Limb (tissue), 2 donors: ENCODE results near the gene SETDB1.
"Not testable (repeated sequence)": the region's sequence is repeated elsewhere in the genome, so short reads cannot be mapped to it uniquely, and the experiment has no call there.

Experiments
- DNase-seq, 2 donors: peaks; one replicate each; pipeline ENCODE4 v3.0.0-alpha.2; 2016; ENCODE audit errors: extremely low spot score in 2 of 2

Gene SETDB1

DNA sequence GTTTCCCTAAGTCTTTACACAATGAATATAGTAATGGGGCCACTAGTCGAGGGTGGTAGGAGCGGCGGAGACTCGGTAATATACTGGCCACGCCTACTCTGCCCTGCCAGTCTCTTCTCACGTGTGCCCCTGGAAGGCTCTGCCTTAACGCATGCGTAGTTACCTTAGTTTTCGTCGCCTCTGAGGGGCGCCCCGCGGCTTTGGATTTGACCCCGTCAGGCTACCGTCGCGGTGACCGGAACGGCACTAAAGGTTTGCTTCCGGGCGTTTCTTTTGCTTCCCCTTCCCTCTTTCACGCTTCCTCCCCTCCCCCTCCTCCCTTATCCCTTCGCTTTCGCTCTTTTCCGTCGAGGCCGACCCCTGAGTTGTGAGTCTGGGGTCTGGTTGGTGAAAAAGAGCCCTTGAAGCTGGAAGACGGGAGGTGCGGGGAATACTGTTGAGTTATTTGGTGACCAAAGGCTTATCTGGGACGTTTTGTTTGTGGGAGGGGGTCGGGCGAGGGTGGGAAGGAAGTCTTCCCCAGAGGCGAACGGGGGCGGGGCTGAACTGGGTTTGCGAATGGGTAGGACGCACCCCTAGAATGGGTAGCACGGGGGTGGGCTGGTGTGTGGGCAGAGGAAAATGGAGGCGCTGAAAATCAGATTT, at the start of gene SETDB1:
Gene SETDB1 (plus strand): TSS at position 267 of the 645 bp plus-strand sequence. CDS start 1,352 bp downstream, outside the sequence.
- DNase-seq: peak; percentile 95 to 98

DNA sequence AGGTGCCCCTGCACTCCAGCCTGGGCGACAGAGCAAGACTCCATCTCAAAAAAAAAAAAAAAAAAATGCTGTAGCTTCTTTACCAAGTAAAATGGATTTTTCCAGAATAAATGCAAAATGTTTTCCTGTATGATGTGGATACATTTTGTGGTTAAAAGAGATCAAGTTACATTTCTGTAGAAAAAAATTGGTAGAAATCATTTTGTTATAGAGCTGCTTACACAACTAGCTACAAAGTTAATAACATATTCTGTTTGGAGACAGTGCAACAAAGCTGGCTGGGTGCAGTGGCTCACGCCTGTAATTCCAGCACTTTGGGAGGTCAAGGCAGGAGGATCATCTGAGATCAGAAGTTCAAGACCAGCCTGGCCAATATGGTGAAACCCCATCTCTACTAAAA, 47.2 kb upstream of the SETDB1 start:
- DNase-seq: not testable (repeated sequence)

DNA sequence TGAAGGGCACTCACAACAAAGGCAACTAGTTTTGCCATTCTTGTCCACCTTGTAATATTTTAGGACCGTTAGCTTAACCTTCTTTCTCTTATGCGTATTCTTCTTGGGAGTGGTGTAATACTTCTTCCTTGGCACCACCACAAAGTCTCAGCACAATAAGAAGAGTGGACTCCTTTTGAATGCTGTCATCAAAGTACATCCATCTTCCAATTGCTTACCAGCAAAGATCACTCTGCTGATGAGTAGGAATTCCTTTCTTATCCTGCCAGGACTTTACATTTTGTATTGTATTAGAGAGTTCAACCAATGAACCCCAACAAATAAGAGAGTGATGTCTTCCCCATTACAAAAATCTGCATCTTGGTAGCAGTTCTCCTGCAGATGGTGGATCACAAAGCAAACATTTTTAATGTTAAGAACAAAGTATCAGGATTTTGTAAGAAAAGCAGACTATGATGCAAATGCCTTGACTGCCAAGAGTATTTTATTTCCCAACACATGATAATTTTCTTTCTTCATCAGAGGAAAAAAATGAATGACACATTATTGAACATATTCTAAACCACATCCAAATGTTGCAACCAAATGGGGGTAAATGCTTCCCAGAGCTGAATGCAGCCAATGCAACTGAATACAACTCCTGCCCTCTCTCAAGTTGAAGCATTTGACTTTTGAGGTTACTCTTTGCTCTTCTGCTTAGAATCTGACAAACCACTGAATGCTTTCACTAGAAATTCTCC, 44.7 kb upstream of the SETDB1 start:
- DNase-seq: no peak

DNA sequence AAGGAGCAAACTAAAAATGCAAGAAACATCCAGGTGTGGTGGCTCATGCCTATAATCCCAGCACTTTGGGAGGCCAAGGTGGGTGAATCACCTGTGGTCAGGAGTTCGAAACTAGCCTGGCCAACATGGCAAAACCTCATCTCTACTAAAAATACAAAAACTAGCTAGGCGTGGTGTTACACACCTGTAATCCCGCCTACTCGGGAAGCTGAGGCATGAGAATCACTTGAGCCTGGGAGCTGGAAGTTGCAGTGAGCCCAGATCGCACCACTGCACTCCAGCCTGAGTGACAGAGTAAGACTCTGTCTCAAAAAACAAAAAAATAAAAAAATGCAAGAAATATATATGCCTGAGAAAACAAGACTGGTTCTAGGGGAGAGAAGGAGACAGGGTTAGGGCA, 43.0 kb upstream of the SETDB1 start:
- not testable (repeated sequence) for DNase-seq

DNA sequence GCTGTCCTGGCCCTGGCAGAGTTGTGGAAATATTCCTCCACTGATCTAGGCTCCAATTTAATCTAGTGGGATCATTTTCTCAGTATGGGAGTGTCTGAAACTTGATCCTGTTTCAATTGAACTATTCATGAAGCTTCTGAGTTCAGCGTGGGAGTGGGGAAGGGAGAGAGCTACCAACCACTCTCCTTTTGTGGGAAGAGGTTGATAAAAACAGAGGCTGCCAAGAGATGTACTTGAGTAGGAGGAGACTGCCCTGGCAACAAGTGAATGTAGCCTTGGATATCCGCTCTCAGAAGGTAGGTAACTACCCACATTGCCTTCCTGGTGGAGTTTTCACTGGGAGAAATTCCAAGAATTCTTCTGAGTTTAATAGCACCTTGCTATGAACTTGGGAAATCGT, 39.1 kb upstream of the SETDB1 start, which contains the start of gene CTXND2:
Gene CTXND2 (plus strand): TSS at position 119 of the 400 bp plus-strand sequence. CDS start 25,179 bp downstream, outside the sequence.
- DNase-seq: no peak

DNA sequence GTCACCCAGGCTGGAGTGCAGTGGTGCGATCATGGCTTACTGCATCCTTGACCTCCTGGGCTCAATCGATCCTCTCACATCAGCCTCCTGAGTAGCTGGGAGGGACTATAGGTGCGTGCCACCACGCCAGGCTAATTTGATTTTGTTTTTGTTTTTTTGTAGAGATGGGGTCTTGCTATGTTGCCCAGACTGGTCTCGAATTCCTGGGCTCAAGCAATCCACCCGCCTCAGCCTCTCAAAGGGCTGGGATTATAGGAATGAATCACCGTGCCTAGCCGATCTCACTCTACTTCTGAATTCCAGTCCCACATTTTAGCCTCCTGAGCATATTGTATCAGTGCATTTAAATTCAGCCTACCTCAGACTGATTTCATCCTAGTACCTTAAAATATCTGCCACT, 37.4 kb upstream of the SETDB1 start:
- no peak for DNase-seq

DNA sequence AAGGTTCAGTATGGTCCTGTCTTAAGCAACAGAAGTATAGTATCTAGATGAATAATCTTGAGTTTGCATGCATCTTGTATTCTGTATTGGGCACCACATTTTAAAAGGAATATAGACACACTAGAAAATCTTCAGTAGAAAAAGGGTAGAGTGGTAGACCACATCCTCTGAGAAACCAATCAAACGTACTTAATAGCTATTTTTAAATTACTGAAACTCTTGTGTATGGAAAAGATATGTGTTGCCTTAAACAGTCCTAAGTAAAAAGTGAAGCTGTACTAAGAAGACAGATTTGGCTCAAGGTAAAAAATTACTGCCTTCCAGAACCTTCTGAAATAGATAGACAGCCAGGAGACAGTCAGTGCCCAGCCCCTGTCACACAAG, 36.1 kb upstream of the SETDB1 start:
- DNase-seq: no peak

DNA sequence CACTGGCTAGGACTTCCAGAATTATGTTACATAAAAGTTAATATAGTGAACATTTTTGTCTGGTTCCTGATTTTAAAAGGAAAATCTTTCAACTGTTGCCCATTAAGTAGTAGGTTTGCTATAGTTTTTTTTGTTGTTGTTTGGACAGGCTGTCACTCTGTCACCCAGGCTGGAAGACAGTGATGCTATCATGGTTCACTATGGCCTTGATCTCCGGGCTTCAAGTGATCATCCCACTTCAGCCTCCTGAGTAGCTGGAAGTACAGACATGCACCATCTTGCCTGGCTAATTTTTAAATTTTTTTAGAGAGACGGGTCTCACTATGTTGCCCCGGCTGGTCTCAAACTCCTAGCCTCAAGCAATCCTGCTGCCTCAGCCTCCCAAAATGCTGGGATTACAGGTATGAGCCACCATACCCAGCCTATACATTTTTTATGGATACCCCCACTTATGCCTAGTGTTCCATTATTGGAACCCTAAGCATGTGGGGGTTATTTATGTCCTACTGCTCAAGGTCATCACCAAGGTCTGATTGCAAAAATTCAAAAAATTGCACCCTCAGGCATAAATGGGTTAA, 32.7 kb upstream of the SETDB1 start:
- no peak for DNase-seq

DNA sequence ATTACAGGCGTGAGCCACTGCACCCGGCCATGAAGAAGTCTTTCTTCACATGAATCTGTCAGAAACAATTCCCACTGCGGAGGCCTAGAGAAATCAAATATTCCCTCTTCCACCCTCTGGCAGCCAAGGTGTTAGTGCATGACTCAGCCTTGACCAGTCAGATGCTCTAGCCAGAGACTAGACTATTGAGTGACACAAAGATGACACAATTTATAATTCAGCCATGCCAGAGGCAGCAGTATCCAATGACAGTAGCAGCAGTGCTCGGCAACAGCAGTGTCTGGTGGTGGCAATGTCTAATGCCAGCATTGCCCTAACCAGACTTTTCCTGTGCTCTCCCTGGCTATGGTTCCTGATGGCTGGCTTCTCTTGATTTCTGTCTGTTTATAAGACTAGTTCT, 30.5 kb upstream of the SETDB1 start:
- no peak for DNase-seq

DNA sequence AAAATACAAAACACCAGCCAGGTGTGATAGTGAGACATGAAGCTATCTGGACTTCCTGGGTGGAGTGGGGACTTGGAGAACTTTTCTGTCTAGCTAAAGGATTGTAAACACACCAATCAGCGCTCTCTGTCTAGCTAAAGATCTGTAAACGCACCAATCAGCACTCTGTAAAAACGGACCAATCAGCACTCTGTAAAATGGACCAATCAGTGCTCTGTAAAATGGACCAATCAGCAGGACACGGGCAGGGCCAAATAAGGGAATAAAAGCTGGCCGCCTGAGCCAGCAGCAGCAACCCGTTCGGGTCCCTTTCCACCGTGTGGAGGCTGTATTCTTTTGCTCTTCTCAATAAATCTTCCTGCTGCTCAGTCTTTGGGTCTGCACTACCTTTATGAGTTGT, 26.4 kb upstream of the SETDB1 start:
- DNase-seq: not testable (repeated sequence)

DNA sequence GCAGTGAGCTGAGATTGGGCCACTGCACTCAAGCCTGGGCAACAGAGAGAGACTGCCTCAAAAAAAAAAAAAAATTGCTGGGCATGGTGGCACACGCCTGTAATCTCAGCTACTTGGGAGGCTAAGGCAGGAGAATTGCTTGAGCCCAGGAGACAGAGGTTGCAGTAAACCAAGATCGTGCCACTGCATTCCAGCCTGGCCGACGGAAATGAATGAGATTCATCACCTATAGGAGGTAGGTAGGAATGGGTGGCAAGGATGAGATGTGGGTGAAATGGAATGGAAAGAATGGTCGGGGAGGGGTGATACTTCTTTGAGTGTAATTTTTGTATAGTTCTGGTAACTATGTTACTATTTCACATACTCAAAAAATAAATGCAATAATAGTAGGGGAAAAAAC, 23.8 kb upstream of the SETDB1 start:
- no peak for DNase-seq

DNA sequence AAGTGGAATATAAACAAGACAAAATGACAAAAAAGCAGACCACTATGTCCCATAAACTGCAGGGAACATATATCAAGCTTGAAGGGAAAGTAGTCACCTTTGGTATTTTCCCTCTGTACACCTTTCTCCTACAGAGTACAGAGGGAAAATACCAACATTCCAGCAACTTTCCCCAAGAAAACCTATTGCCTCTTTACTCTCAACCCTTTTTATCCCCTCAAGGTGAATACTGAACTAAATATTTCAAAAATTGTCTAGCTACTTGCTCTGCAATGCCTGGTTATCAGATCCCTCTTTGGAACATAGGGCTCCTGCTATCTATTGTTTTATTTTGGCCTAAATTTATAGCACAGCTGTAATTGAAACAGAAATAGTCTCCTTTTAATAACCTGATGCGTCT, 23.4 kb upstream of the SETDB1 start:
- no peak for DNase-seq

DNA sequence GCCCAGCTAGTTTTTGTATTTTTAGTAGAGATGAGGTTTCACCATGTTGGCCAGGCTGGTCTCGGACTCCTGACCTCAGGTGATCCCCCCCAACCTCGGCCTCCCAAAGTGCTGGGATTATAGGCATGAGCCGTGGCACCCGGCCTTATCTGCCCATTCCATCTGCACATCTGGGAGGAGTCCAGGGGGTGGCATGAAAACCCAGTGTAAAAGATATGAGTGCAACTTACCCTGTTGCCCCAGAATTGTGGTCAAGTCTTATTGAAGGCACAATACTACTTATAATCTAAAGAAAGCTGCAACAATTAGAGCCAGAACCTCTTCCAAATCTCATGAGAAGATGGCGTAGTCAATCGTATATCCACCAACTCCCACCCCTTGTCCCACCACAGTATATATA, 20.9 kb upstream of the SETDB1 start:
- DNase-seq: no peak

DNA sequence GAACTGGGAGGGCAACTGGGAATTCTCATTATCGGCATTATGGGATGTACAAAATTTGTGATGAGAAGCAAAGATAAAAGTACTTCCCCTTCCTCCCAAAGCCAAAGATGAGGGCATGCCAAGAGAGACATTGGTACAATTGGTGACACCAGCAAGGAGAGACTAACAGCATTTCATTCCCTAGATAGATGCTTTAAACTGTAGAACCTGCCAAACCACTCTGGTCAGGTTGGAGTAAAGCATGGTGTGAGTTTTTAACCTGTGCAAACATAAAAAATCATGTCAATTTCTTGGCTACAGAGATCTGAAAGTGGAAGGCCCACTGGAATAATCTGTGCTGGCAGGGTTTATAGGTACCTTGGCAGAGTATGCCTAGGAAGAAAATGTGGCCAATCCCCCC, 19.8 kb upstream of the SETDB1 start:
- no peak for DNase-seq

DNA sequence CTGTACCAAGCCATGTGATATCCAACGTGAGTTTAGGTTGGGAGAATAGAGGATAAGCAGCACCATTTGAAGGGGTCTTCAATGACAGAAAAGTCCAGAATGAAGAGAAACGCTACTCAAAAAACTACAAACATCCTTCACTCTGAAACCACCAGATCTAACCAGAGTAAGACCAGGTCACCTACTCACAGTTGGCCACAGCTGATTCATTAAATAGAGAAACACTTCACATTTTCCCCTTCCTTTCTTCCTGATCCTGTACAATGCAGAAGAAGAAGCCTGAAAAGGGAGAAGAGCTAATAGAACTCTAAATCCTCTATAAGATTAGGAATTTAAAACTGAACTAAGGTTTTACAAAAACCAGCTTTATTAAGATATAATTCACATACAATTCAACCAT, 19.4 kb upstream of the SETDB1 start:
- DNase-seq: no peak

DNA sequence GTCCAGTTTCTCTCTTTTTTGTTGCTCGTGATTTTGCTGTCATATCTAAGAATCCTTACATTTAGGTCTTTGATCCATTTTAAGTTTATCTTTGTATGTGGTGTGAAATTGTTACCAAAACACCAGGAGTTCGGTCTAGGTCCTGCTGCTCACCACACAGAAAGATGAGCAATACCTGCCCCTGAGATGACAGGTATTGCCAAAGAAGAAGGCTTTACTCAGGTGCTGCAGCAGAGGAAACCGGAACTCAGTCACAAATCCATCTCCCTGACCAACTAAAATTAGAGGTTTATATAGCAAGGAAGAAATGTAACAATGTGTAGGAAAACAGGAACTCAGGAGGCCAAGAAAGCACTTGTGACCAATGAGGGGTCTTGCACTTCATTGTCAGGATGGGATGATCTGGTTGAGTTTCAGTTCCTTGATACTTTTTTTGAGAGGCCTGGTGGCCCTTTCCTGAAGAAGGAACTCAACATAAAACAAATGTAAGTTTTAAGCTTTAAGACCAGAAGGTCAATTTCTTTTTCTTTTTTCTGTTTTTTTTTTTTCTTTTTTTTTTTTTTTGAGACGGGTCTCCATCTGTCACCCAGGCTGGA, 16.5 kb upstream of the SETDB1 start:
- no peak for DNase-seq

DNA sequence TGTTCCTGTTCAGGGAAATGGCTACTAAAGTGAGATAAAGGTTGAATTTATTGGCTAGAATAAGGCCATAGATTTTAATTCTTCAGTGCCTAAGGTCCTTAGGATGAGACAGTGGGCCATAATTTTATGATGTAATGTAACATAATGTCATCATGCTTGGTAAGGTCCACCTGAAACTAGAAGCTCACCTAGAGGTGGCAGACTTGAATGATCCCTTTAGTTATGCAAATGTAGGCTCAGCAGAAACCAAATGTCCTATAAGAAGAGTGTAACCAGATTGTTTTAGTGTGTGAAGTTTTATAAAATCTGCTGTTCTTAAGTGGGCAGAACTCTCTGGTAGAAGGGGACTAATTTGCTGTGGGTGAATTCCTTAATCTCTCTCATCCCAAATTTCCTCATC, 13.5 kb upstream of the SETDB1 start:
- DNase-seq: no peak

DNA sequence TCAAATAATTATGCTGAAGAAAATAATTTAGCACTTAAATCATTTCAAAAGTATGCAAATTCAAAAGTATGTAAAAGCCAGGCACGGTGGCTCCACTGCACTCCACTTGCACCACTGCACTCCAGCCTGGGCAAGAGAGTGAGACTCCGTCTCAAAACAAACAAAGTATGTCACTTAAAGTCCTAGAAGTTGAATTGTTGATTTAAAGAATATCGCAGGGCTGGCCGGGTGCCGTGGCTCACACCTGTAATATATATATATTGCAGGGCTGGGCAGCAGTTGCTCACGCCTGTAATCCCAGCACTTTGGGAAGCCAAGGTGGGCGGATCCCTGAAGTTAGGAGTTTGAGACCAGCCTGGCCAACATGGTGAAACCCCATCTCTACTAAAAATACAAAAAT, 8.8 kb upstream of the SETDB1 start:
- DNase-seq: no peak

DNA sequence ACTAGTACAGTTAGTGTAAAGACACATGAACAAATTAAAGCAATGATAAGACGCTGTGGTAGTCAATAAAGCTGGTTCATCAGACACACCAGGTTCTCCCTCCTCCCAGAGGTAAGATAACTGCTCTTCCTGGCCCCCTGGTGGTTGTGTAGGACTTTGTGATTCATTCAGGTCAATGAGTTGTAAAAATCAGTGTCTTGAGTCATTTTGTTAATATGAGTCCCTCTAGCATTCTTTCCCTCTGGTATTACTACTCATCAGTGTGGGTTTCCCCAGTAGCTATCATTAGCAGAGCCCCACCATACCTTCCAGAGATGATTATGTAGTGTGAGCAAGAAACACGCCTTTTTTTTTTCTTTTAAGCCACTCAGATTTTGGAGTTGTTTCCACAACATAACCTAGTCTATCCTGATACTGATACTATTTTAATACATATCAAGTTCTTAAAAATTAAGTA, 3.6 kb upstream of the SETDB1 start:
- DNase-seq: peak; percentile 51 to 55

DNA sequence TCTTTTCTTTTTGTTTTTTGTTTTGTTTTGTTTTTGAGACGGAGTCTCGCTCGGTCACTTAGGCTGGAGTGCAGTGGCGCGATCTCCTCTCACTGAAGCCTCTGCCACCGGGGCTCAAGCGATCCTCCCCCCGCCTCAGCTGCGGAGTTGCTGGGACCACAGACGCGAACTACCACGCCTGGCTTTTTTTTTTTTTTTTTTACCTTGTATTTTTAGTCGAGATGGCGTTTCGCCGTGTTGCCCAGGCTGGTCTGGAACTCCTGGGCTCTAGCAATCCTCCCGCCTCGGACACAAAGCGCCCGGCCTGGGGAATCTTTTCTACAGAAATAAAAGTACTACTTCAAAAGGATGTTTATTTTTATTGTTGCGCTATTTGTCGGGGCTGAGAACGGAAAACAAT, 1.1 kb upstream of the SETDB1 start:
- DNase-seq: no peak

DNA sequence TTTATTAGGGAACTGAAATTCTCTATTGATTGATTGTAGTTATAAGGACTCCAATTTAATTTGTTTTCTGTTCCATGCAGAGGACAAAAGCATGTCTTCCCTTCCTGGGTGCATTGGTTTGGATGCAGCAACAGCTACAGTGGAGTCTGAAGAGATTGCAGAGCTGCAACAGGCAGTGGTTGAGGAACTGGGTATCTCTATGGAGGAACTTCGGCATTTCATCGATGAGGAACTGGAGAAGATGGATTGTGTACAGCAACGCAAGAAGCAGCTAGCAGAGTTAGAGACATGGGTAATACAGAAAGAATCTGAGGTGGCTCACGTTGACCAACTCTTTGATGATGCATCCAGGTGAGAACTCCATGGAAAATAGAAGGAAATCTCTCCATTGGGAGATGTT, 1.5 kb downstream of the SETDB1 start:
- no peak for DNase-seq

DNA sequence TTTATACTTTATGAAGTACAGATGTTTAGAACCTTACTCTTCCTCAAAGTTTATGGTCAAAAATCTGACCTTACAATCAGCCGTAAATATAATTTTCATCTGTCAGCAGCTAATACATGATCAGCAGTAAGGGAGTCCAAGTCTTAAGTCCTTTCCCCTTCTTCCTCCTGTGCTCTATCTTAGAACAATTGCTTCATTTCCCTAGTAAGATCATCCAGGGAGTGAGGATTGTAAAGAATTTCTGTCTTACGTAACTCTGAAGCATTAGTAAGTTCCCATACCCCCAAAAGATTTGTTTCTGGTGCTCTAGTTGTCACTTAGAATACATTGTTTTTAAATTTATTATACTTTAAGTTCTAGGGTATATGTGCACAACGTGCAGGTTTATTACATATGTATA, 2.1 kb downstream of the SETDB1 start:
- DNase-seq: no peak
